ENCODE data around the gene ZNF618. TPM values are rescaled to one million over a fixed set of nuclear protein-coding genes. Genes with fewer than 3 reads are reported as not detected.

Gene ZNF618
- polyA plus RNA-seq (2013), result 11.5 TPM

GRCh38 chr9:113876151-113876992 is at the start of gene ZNF618:
TSS of gene ZNF618 (plus strand) at chr9:113876309. CDS start at chr9:113876381, 72 bp downstream.
- Histone ChIP-seq H3K4me3 (ENCODE audit: control insufficient read depth in 1 of 7, extremely low read depth in 1 of 7, insufficient read depth in 4 of 7, low read depth in 2 of 7, low read length in 6 of 7) (peak within 1 kb of the TSS; percentile 69 to 96 (median 80)), H3K9me3 (ENCODE audit: control extremely low read depth in 1 of 5, control insufficient read depth in 4 of 5, insufficient read depth in 2 of 5, low read depth in 1 of 5, low read length in 4 of 5) (no peaks in the 10 kb centered on the region), H3K27ac (ENCODE audit: insufficient read depth in 1 of 2, low read depth in 1 of 2, low read length in 2 of 2, poor library complexity in 1 of 2, severe bottlenecking in 2 of 2) (peak within 1 kb of the TSS in 1 of 2 experiments; percentile 66), H3K4me1 (ENCODE audit: control extremely low read depth in 1 of 4, control insufficient read depth in 4 of 4, insufficient read depth in 4 of 4, low read length in 3 of 4) (peaks cover 2 to 21% (median 6%) of the 10 kb centered on the region in 4 experiments), H3K27me3 (replicated peaks in 2 of 5; ENCODE audit: control insufficient read depth in 4 of 5, insufficient read depth in 5 of 5, low read length in 4 of 5) (peaks cover 0 to 6% (median 0%) of the 10 kb centered on the region in 5 experiments), H3K36me3 (ENCODE audit: control insufficient read depth in 4 of 4, insufficient read depth in 4 of 4, low read length in 3 of 4) (no peaks in the 10 kb centered on the region)
- peak; percentile 34 to 65 (median 55) for DNase-seq
- CTCF ChIA-PET, result interaction anchor here (0.7 to 0.8 kb wide), 3 partner anchors 13 to 84 kb away, joined by 3 read pairs; no protein-coding TSS in a partner anchor
- POLR2A ChIA-PET, result interaction anchor here (0.7 kb wide), 1 partner anchor 512 kb away, joined by 5 read pairs; no protein-coding TSS in a partner anchor
- 0% methylated on average over 33 of the region's 84 CpGs for WGBS (ENCODE audit: insufficient coverage)

GRCh38 chr9:113828221-113828620 is 47.9 kb upstream of the ZNF618 start:
- H3K27me3 ChIP-seq (replicated peaks in 2 of 5; ENCODE audit: control insufficient read depth in 4 of 5, insufficient read depth in 5 of 5, low read length in 4 of 5), result no peaks in the 10 kb centered on the region
- peak in 2 of 3 donors; percentile 50 to 67 for DNase-seq
- H3K27ac ChIP-seq (ENCODE audit: insufficient read depth in 1 of 2, low read depth in 1 of 2, low read length in 2 of 2, poor library complexity in 1 of 2, severe bottlenecking in 2 of 2), result no peak overlapping the region
- CTCF ChIA-PET, result interaction anchor here (0.7 kb wide), 1 partner anchor 71 kb away, joined by 3 read pairs; no protein-coding TSS in a partner anchor
- POLR2A ChIA-PET, result no interaction called here
- H3K4me1 ChIP-seq (ENCODE audit: control extremely low read depth in 1 of 4, control insufficient read depth in 4 of 4, insufficient read depth in 4 of 4, low read length in 3 of 4), result peaks cover 0 to 7% (median 2%) of the 10 kb centered on the region in 4 experiments
- no CpG with 5 or more reads among the region's 1 CpG for WGBS (ENCODE audit: insufficient coverage)
- H3K9me3 ChIP-seq (ENCODE audit: control extremely low read depth in 1 of 5, control insufficient read depth in 4 of 5, insufficient read depth in 2 of 5, low read depth in 1 of 5, low read length in 4 of 5), result peaks cover 2 to 15% (median 3%) of the 10 kb centered on the region in 5 experiments
- H3K36me3 ChIP-seq (ENCODE audit: control insufficient read depth in 4 of 4, insufficient read depth in 4 of 4, low read length in 3 of 4), result no peaks in the 10 kb centered on the region
- peak overlapping the region in 2 of 7 experiments; percentile 9 to 13 for H3K4me3 ChIP-seq (ENCODE audit: control insufficient read depth in 1 of 7, extremely low read depth in 1 of 7, insufficient read depth in 4 of 7, low read depth in 2 of 7, low read length in 6 of 7)

- Histone ChIP-seq H3K27ac (ENCODE audit: insufficient read depth in 1 of 2, low read depth in 1 of 2, low read length in 2 of 2, poor library complexity in 1 of 2, severe bottlenecking in 2 of 2) (no peak overlapping the region), H3K9me3 (ENCODE audit: control extremely low read depth in 1 of 5, control insufficient read depth in 4 of 5, insufficient read depth in 2 of 5, low read depth in 1 of 5, low read length in 4 of 5) (peaks cover 0 to 12% (median 3%) of the 10 kb centered on the region in 5 experiments), H3K4me1 (ENCODE audit: control extremely low read depth in 1 of 4, control insufficient read depth in 4 of 4, insufficient read depth in 4 of 4, low read length in 3 of 4) (no peaks in the 10 kb centered on the region), H3K4me3 (ENCODE audit: control insufficient read depth in 1 of 7, extremely low read depth in 1 of 7, insufficient read depth in 4 of 7, low read depth in 2 of 7, low read length in 6 of 7) (no peak overlapping the region), H3K36me3 (ENCODE audit: control insufficient read depth in 4 of 4, insufficient read depth in 4 of 4, low read length in 3 of 4) (no peaks in the 10 kb centered on the region), H3K27me3 (replicated peaks in 2 of 5; ENCODE audit: control insufficient read depth in 4 of 5, insufficient read depth in 5 of 5, low read length in 4 of 5) (no peaks in the 10 kb centered on the region)
- no peak for DNase-seq
- WGBS (ENCODE audit: insufficient coverage), result 100% methylated on average over 2 of the region's 3 CpGs
- POLR2A ChIA-PET, result no interaction called here
- CTCF ChIA-PET, result no interaction called here
Measured at GRCh38 chr9:113837334-113837733, 38.8 kb upstream of the ZNF618 start.

- Histone ChIP-seq H3K27me3 (replicated peaks in 2 of 5; ENCODE audit: control insufficient read depth in 4 of 5, insufficient read depth in 5 of 5, low read length in 4 of 5) (no peaks in the 10 kb centered on the region), H3K27ac (ENCODE audit: insufficient read depth in 1 of 2, low read depth in 1 of 2, low read length in 2 of 2, poor library complexity in 1 of 2, severe bottlenecking in 2 of 2) (no peak overlapping the region), H3K4me3 (ENCODE audit: control insufficient read depth in 1 of 7, extremely low read depth in 1 of 7, insufficient read depth in 4 of 7, low read depth in 2 of 7, low read length in 6 of 7) (no peak overlapping the region), H3K36me3 (ENCODE audit: control insufficient read depth in 4 of 4, insufficient read depth in 4 of 4, low read length in 3 of 4) (no peaks in the 10 kb centered on the region), H3K9me3 (ENCODE audit: control extremely low read depth in 1 of 5, control insufficient read depth in 4 of 5, insufficient read depth in 2 of 5, low read depth in 1 of 5, low read length in 4 of 5) (peaks cover 0 to 5% (median 0%) of the 10 kb centered on the region in 5 experiments), H3K4me1 (ENCODE audit: control extremely low read depth in 1 of 4, control insufficient read depth in 4 of 4, insufficient read depth in 4 of 4, low read length in 3 of 4) (no peaks in the 10 kb centered on the region)
- WGBS (ENCODE audit: insufficient coverage), result no CpG with 5 or more reads among the region's 3 CpGs
- ChIA-PET POLR2A (no interaction called here), CTCF (interaction anchor here (0.7 to 2.4 kb wide), 3 partner anchors 9 to 23 kb away, joined by 3 to 5 read pairs (median 4); no protein-coding TSS in a partner anchor)
- no peak for DNase-seq
Measured at GRCh38 chr9:113842086-113842485, 34.0 kb upstream of the ZNF618 start.

GRCh38 chr9:113844466-113844865 is 31.6 kb upstream of the ZNF618 start:
- POLR2A ChIA-PET, result no interaction called here
- WGBS (ENCODE audit: insufficient coverage), result no CpG with 5 or more reads among the region's 1 CpG

GRCh38 chr9:113851359-113851758 is 24.8 kb upstream of the ZNF618 start:
- DNase-seq, result no peak
- no peaks in the 10 kb centered on the region for H3K36me3 ChIP-seq (ENCODE audit: control insufficient read depth in 4 of 4, insufficient read depth in 4 of 4, low read length in 3 of 4)
- no peaks in the 10 kb centered on the region for H3K27me3 ChIP-seq (replicated peaks in 2 of 5; ENCODE audit: control insufficient read depth in 4 of 5, insufficient read depth in 5 of 5, low read length in 4 of 5)
- ChIA-PET POLR2A (no interaction called here), CTCF (interaction anchor here (1.2 to 1.4 kb wide), 2 partner anchors 9 to 110 kb away, joined by 3 read pairs; no protein-coding TSS in a partner anchor)
- H3K9me3 ChIP-seq (ENCODE audit: control extremely low read depth in 1 of 5, control insufficient read depth in 4 of 5, insufficient read depth in 2 of 5, low read depth in 1 of 5, low read length in 4 of 5), result peaks cover 0 to 12% (median 5%) of the 10 kb centered on the region in 5 experiments
- no peak overlapping the region for H3K27ac ChIP-seq (ENCODE audit: insufficient read depth in 1 of 2, low read depth in 1 of 2, low read length in 2 of 2, poor library complexity in 1 of 2, severe bottlenecking in 2 of 2)
- H3K4me3 ChIP-seq (ENCODE audit: control insufficient read depth in 1 of 7, extremely low read depth in 1 of 7, insufficient read depth in 4 of 7, low read depth in 2 of 7, low read length in 6 of 7), result no peak overlapping the region
- no peaks in the 10 kb centered on the region for H3K4me1 ChIP-seq (ENCODE audit: control extremely low read depth in 1 of 4, control insufficient read depth in 4 of 4, insufficient read depth in 4 of 4, low read length in 3 of 4)
- WGBS (ENCODE audit: insufficient coverage), result 93% methylated on average over 10 of the region's 25 CpGs

More at GRCh38 chr9:113844466-113844865, 31.6 kb upstream of the ZNF618 start:
- Histone ChIP-seq H3K4me1 (ENCODE audit: control extremely low read depth in 1 of 4, control insufficient read depth in 4 of 4, insufficient read depth in 4 of 4, low read length in 3 of 4) (no peaks in the 10 kb centered on the region), H3K36me3 (ENCODE audit: control insufficient read depth in 4 of 4, insufficient read depth in 4 of 4, low read length in 3 of 4) (no peaks in the 10 kb centered on the region), H3K27ac (ENCODE audit: insufficient read depth in 1 of 2, low read depth in 1 of 2, low read length in 2 of 2, poor library complexity in 1 of 2, severe bottlenecking in 2 of 2) (no peak overlapping the region), H3K27me3 (replicated peaks in 2 of 5; ENCODE audit: control insufficient read depth in 4 of 5, insufficient read depth in 5 of 5, low read length in 4 of 5) (no peaks in the 10 kb centered on the region), H3K9me3 (ENCODE audit: control extremely low read depth in 1 of 5, control insufficient read depth in 4 of 5, insufficient read depth in 2 of 5, low read depth in 1 of 5, low read length in 4 of 5) (peaks cover 0 to 5% (median 0%) of the 10 kb centered on the region in 5 experiments), H3K4me3 (ENCODE audit: control insufficient read depth in 1 of 7, extremely low read depth in 1 of 7, insufficient read depth in 4 of 7, low read depth in 2 of 7, low read length in 6 of 7) (no peak overlapping the region)
- DNase-seq, result no peak
- CTCF ChIA-PET, result no interaction called here

- CTCF ChIA-PET, result interaction anchor here (1.2 to 1.4 kb wide), 2 partner anchors 9 to 110 kb away, joined by 3 read pairs; no protein-coding TSS in a partner anchor
- peak; percentile 14 to 71 (median 60) for DNase-seq
- WGBS (ENCODE audit: insufficient coverage), result no CpG with 5 or more reads among the region's 1 CpG
Measured at GRCh38 chr9:113851873-113852272, 24.2 kb upstream of the ZNF618 start.

More at GRCh38 chr9:113851873-113852272, 24.2 kb upstream of the ZNF618 start:
- H3K27ac ChIP-seq (ENCODE audit: insufficient read depth in 1 of 2, low read depth in 1 of 2, low read length in 2 of 2, poor library complexity in 1 of 2, severe bottlenecking in 2 of 2), result no peak overlapping the region
- H3K27me3 ChIP-seq (replicated peaks in 2 of 5; ENCODE audit: control insufficient read depth in 4 of 5, insufficient read depth in 5 of 5, low read length in 4 of 5), result peaks cover 0 to under 1% (median 0%) of the 10 kb centered on the region in 5 experiments
- H3K4me3 ChIP-seq (ENCODE audit: control insufficient read depth in 1 of 7, extremely low read depth in 1 of 7, insufficient read depth in 4 of 7, low read depth in 2 of 7, low read length in 6 of 7), result no peak overlapping the region
- H3K9me3 ChIP-seq (ENCODE audit: control extremely low read depth in 1 of 5, control insufficient read depth in 4 of 5, insufficient read depth in 2 of 5, low read depth in 1 of 5, low read length in 4 of 5), result peaks cover 0 to 11% (median 5%) of the 10 kb centered on the region in 5 experiments
- no peaks in the 10 kb centered on the region for H3K4me1 ChIP-seq (ENCODE audit: control extremely low read depth in 1 of 4, control insufficient read depth in 4 of 4, insufficient read depth in 4 of 4, low read length in 3 of 4)
- POLR2A ChIA-PET, result no interaction called here
- no peaks in the 10 kb centered on the region for H3K36me3 ChIP-seq (ENCODE audit: control insufficient read depth in 4 of 4, insufficient read depth in 4 of 4, low read length in 3 of 4)
